ENCODE data around the gene PAK4. TPM values are rescaled to one million over a fixed set of nuclear protein-coding genes. Genes with fewer than 3 reads are reported as not detected.
A peak's percentile ranks its signal among the peaks of the same experiment; 100 is the strongest.

PAK4 gene
- total RNA-seq, 1 experiment from 2014 or later: 69.8 TPM

DNA sequence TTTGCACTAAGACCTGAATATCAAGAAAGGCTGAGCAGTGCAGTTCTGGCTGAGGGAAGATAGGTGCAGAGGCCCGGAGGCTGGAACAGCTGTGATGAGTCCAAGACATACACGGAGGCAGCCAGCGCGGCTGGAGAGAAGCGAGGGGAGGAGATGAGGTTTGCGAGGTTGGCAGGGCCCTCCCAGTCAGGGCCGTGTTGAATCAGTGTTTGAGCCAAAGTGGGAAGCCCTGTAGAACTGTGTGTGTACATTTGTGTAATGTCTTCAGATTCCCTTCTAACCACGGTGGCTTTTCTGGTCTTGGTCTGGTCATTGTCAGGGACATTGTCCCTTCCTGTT lies 34.9 kb downstream of the PAK4 start:
- Mint-ChIP-seq H3K9me3 (no peaks in the 10 kb centered on the region), H3K27ac (peak overlapping the region; percentile 82), H3K4me3 (no peak overlapping the region), H3K27me3 (ENCODE audit: low read depth) (no peaks in the 10 kb centered on the region; the same call in 1 of the 2 replicates), H3K4me1 (peaks cover 26% of the 10 kb centered on the region), H3K36me3 (no peaks in the 10 kb centered on the region)
- POLR2A ChIA-PET: no interaction called here
- DNase-seq (ENCODE audit: low spot score) (no peak), ATAC-seq (no peak)
- CTCF ChIA-PET: no interaction called here
- TF ChIP-seq ZNF532 (CRISPR knock-in tag; IDR thresholded peaks at IDR 0.05; ENCODE audit: borderline replicate concordance) (no peak), SP1 (CRISPR knock-in tag; conservative IDR thresholded peaks at IDR 0.05) (no peak), TEAD1 (CRISPR knock-in tag; IDR thresholded peaks at IDR 0.05) (no peak), SOX15 (CRISPR knock-in tag; IDR thresholded peaks at IDR 0.05) (no peak), SMAD4 (CRISPR knock-in tag; IDR thresholded peaks at IDR 0.05) (no peak)
- TF ChIP-seq, protein P1, sequence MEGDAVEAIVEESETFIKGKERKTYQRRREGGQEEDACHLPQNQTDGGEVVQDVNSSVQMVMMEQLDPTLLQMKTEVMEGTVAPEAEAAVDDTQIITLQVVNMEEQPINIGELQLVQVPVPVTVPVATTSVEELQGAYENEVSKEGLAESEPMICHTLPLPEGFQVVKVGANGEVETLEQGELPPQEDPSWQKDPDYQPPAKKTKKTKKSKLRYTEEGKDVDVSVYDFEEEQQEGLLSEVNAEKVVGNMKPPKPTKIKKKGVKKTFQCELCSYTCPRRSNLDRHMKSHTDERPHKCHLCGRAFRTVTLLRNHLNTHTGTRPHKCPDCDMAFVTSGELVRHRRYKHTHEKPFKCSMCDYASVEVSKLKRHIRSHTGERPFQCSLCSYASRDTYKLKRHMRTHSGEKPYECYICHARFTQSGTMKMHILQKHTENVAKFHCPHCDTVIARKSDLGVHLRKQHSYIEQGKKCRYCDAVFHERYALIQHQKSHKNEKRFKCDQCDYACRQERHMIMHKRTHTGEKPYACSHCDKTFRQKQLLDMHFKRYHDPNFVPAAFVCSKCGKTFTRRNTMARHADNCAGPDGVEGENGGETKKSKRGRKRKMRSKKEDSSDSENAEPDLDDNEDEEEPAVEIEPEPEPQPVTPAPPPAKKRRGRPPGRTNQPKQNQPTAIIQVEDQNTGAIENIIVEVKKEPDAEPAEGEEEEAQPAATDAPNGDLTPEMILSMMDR (IDR thresholded peaks at IDR 0.05): no peak
- TF ChIP-seq, protein P2, sequence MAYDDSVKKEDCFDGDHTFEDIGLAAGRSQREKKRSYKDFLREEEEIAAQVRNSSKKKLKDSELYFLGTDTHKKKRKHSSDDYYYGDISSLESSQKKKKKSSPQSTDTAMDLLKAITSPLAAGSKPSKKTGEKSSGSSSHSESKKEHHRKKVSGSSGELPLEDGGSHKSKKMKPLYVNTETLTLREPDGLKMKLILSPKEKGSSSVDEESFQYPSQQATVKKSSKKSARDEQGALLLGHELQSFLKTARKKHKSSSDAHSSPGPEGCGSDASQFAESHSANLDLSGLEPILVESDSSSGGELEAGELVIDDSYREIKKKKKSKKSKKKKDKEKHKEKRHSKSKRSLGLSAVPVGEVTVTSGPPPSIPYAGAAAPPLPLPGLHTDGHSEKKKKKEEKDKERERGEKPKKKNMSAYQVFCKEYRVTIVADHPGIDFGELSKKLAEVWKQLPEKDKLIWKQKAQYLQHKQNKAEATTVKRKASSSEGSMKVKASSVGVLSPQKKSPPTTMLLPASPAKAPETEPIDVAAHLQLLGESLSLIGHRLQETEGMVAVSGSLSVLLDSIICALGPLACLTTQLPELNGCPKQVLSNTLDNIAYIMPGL (CRISPR knock-in tag; IDR thresholded peaks at IDR 0.05): no peak

- ATAC-seq (no peak), DNase-seq (ENCODE audit: low spot score) (no peak)
- CTCF ChIA-PET: no interaction called here
- TF ChIP-seq, protein P3, sequence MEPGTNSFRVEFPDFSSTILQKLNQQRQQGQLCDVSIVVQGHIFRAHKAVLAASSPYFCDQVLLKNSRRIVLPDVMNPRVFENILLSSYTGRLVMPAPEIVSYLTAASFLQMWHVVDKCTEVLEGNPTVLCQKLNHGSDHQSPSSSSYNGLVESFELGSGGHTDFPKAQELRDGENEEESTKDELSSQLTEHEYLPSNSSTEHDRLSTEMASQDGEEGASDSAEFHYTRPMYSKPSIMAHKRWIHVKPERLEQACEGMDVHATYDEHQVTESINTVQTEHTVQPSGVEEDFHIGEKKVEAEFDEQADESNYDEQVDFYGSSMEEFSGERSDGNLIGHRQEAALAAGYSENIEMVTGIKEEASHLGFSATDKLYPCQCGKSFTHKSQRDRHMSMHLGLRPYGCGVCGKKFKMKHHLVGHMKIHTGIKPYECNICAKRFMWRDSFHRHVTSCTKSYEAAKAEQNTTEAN (CRISPR knock-in tag; IDR thresholded peaks at IDR 0.05): no peak
- TF ChIP-seq, protein P4, sequence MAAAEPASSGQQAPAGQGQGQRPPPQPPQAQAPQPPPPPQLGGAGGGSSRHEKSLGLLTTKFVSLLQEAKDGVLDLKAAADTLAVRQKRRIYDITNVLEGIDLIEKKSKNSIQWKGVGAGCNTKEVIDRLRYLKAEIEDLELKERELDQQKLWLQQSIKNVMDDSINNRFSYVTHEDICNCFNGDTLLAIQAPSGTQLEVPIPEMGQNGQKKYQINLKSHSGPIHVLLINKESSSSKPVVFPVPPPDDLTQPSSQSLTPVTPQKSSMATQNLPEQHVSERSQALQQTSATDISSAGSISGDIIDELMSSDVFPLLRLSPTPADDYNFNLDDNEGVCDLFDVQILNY (CRISPR knock-in tag; IDR thresholded peaks at IDR 0.05): no peak
- TF ChIP-seq, protein P5, sequence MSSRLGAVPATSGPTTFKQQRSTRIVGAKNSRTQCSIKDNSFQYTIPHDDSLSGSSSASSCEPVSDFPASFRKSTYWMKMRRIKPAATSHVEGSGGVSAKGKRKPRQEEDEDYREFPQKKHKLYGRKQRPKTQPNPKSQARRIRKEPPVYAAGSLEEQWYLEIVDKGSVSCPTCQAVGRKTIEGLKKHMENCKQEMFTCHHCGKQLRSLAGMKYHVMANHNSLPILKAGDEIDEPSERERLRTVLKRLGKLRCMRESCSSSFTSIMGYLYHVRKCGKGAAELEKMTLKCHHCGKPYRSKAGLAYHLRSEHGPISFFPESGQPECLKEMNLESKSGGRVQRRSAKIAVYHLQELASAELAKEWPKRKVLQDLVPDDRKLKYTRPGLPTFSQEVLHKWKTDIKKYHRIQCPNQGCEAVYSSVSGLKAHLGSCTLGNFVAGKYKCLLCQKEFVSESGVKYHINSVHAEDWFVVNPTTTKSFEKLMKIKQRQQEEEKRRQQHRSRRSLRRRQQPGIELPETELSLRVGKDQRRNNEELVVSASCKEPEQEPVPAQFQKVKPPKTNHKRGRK (CRISPR knock-in tag; IDR thresholded peaks at IDR 0.05; ENCODE audit: borderline replicate concordance): no peak
- TF ChIP-seq SMAD4 (CRISPR knock-in tag; IDR thresholded peaks at IDR 0.05) (no peak), ZSCAN18 (CRISPR knock-in tag; IDR thresholded peaks at IDR 0.05) (no peak), ZNF281 (CRISPR knock-in tag; IDR thresholded peaks at IDR 0.05) (no peak), JUN (CRISPR knock-in tag; IDR thresholded peaks at IDR 0.05) (no peak), ZNF138 (CRISPR knock-in tag; conservative IDR thresholded peaks at IDR 0.05) (no peak)
- TF ChIP-seq, protein P6, sequence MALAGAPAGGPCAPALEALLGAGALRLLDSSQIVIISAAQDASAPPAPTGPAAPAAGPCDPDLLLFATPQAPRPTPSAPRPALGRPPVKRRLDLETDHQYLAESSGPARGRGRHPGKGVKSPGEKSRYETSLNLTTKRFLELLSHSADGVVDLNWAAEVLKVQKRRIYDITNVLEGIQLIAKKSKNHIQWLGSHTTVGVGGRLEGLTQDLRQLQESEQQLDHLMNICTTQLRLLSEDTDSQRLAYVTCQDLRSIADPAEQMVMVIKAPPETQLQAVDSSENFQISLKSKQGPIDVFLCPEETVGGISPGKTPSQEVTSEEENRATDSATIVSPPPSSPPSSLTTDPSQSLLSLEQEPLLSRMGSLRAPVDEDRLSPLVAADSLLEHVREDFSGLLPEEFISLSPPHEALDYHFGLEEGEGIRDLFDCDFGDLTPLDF (CRISPR knock-in tag; IDR thresholded peaks at IDR 0.05): no peak
These were observed 35.5 kb downstream of the PAK4 start for GRCh38 chr19:39160889-39161672.

More at GRCh38 chr19:39160889-39161672, 35.5 kb downstream of the PAK4 start:
- no peak overlapping the region for H3K27ac Mint-ChIP-seq
- no peaks in the 10 kb centered on the region for H3K9me3 Mint-ChIP-seq
- POLR2A ChIA-PET: no interaction called here
- H3K4me1 Mint-ChIP-seq: peaks cover 20% of the 10 kb centered on the region
- no peaks in the 10 kb centered on the region; the same call in 1 of the 2 replicates for H3K27me3 Mint-ChIP-seq (ENCODE audit: low read depth)
- H3K36me3 Mint-ChIP-seq: no peaks in the 10 kb centered on the region
- no peak overlapping the region for H3K4me3 Mint-ChIP-seq
